ENCODE measurements around the gene SPRY2. TPM values are rescaled to one million over a fixed set of nuclear protein-coding genes. Genes with fewer than 3 reads are reported as not detected.
"Not testable (repeated sequence)": the region's sequence is repeated elsewhere in the genome, so short reads cannot be mapped to it uniquely, and the experiment has no call there.

The SPRY2 gene
- total RNA-seq, 1 donor from 2014 or later, result 34.6 TPM

DNA sequence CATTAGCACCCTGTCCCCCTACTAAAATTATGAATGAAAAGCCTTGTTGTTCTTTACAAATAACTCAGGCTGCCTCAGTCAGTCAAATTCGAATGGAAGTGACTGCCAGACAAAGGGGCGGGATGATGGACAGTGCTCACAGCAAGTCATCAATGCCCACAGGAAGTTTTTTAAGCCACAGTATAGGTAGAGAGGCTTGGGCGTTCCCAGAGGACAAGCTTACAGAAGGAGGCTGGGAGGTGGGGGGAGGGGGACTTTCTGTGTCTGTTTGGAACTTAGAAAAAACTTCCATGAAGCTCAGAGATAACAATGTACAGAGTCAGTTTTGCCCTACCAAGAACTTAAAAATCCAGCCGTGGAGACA lies 18.5 kb upstream of the SPRY2 start:
- Histone ChIP-seq H3K4me3 (no peak overlapping the region), H3K27me3 (ENCODE audit: low read depth) (no peaks in the 10 kb centered on the region), H3K4me1 (peaks cover 30% of the 10 kb centered on the region), H3K27ac (replicated peaks) (peak overlapping the region; percentile 63), H3K36me3 (no peaks in the 10 kb centered on the region), H3K9me3 (replicated peaks) (no peaks in the 10 kb centered on the region)
- TF ChIP-seq, protein P1, sequence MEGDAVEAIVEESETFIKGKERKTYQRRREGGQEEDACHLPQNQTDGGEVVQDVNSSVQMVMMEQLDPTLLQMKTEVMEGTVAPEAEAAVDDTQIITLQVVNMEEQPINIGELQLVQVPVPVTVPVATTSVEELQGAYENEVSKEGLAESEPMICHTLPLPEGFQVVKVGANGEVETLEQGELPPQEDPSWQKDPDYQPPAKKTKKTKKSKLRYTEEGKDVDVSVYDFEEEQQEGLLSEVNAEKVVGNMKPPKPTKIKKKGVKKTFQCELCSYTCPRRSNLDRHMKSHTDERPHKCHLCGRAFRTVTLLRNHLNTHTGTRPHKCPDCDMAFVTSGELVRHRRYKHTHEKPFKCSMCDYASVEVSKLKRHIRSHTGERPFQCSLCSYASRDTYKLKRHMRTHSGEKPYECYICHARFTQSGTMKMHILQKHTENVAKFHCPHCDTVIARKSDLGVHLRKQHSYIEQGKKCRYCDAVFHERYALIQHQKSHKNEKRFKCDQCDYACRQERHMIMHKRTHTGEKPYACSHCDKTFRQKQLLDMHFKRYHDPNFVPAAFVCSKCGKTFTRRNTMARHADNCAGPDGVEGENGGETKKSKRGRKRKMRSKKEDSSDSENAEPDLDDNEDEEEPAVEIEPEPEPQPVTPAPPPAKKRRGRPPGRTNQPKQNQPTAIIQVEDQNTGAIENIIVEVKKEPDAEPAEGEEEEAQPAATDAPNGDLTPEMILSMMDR (IDR thresholded peaks at IDR 0.05; ENCODE audit: borderline replicate concordance), result no peak
- no peak for DNase-seq
- intact Hi-C loops (cut with micrococcal nuclease), result no loop called here

DNA sequence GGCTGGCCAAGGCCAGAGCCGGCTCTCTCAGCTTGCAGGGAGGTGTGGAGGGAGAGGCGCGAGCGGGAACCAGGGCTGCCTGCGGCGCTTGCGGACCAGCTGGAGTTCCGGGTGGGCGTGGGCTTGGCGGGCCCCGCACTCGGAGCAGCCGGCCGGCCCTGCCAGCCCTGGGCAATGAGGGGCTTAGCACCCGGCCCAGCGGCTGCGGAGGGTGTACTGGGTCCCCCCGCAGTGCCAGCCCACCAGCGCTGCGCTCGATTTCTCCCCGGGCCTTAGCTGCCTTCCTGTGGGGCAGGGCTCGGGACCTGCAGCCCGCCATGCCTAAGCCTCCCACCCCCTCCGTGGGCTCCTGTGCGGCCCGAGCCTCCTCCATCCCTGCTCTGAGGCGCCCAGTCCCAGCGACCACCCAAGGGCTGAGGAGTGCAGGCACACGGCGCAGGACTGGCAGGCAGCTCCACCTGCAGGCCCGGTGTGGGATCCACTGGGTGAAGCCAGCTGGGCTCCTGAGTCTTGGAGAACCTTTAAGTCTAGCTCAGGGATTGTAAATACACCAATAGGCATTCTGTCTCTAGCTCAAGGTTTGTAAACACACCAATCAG lies 14.7 kb upstream of the SPRY2 start:
- H3K27me3 ChIP-seq (ENCODE audit: low read depth); DNase-seq; H3K9me3 ChIP-seq (replicated peaks); H3K27ac ChIP-seq (replicated peaks); intact Hi-C loops (cut with micrococcal nuclease); H3K4me3 ChIP-seq; H3K36me3 ChIP-seq: not testable (repeated sequence)
- peaks cover 14% of the 10 kb centered on the region for H3K4me1 ChIP-seq

DNA sequence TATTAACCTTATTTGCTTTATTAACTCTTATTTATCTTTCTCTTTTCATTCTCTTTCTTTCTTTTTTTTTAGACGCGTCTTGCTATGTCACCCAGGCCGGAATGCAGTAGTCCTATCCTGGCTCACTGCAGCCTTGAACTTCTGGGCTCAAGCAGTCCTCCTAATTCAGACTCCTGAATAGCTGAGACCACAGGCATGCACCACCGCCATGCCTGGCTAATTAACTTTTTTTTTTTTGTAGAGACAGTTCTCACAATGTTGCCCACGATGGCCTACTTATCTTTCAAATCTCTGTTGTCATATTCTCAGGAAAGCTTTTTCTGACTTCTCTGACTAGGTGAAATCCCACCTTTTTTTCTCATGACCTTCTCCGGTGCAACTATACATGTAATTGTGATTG lies 7.8 kb upstream of the SPRY2 start:
- intact Hi-C loops (cut with micrococcal nuclease), result no loop called here

DNA sequence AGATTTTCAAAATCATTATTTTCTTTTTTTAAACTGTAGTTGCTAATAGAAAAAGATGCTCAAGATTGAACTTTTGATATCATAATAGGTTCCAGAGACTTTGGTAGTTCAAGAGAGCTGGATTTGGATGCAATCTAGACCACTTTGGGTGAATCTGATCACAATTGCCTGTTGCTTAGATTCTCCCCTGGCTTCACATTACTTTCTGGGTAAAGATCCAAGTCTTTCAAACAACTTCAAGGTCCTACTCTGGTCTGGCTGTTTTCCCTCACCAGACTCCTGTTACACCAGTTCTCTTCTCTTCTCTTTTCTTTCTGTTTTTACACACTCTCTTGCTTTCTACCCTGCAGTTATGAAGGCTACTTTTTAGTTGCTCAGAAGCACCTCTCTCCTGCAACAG lies 7.4 kb upstream of the SPRY2 start:
- Histone ChIP-seq H3K27ac (replicated peaks) (no peak overlapping the region), H3K4me1 (peaks cover 25% of the 10 kb centered on the region), H3K36me3 (no peaks in the 10 kb centered on the region), H3K9me3 (replicated peaks) (peaks cover 4% of the 10 kb centered on the region), H3K27me3 (ENCODE audit: low read depth) (no peaks in the 10 kb centered on the region), H3K4me3 (no peak overlapping the region)
- intact Hi-C loops (cut with micrococcal nuclease), result no loop called here
- TF ChIP-seq, protein P1 (IDR thresholded peaks at IDR 0.05; ENCODE audit: borderline replicate concordance), result no peak
- no peak for DNase-seq

More for the DNA sequence above, 7.8 kb upstream of the SPRY2 start:
- Histone ChIP-seq H3K27me3 (ENCODE audit: low read depth) (no peaks in the 10 kb centered on the region), H3K4me1 (peaks cover 21% of the 10 kb centered on the region), H3K27ac (replicated peaks) (no peak overlapping the region), H3K36me3 (no peaks in the 10 kb centered on the region), H3K4me3 (no peak overlapping the region), H3K9me3 (replicated peaks) (peaks cover 4% of the 10 kb centered on the region)
- TF ChIP-seq, protein P1 (IDR thresholded peaks at IDR 0.05; ENCODE audit: borderline replicate concordance), result no peak
- no peak for DNase-seq

DNA sequence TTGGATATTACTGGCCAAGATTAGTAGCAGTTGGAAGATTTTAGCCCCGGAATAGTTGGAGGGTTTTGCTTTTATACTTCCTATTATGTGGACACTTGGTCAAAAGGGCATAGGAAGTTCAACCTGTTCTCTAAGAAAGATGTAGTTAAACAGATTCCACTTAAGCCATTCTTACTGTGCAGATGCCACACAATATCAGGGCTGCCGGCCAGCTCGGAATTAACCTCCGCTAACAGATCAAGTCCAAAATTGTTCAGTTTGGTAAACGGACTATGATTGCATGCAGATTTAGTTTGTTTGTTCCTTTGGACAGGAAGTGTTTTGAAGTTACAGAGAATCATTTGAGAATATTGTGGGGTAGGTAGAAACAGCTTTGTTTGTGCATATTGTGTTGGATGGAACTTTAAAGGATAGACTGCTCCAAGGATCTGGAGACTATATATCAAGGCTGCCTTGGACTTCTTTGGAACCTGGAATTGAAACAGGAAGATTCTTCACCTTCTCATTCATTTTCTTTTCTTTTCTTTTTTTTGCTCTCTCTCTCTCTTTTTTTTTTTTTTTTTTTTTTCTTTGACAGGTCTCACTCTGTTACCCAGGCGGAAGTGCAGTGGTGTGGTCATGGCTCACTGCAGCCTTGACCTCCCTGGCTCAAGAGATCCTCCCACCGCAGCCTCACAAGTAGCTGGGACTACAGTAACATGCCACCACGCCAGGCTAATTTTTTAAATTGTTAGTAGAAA lies 5.0 kb upstream of the SPRY2 start:
- intact Hi-C loops (cut with micrococcal nuclease), result no loop called here
- TF ChIP-seq, protein P1 (IDR thresholded peaks at IDR 0.05; ENCODE audit: borderline replicate concordance), result no peak
- no peaks in the 10 kb centered on the region for H3K27me3 ChIP-seq (ENCODE audit: low read depth)

DNA sequence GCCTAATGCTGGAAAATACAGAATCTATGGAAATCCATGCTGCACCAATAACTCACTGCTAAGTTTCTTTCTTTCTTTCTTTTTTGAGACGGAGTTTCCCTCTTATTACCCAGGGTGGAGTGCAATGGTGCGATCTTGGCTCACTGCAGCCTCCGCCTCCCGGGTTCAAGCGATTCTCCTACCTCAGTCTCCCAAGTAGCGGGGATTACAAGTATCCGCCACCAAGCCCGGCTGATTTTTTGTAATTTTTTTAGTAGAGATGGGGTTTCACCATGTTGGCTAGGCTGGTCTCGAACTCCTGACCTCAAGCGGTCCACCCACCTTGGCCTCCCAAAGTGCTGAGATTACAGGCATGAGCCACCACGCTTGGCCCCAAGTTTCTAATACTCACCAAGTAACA lies 3.1 kb upstream of the SPRY2 start:
- H3K9me3 ChIP-seq (replicated peaks); DNase-seq; H3K4me3 ChIP-seq; H3K27me3 ChIP-seq (ENCODE audit: low read depth); intact Hi-C loops (cut with micrococcal nuclease); H3K36me3 ChIP-seq: not testable (repeated sequence)
- H3K4me1 ChIP-seq, result peaks cover 54% of the 10 kb centered on the region
- H3K27ac ChIP-seq (replicated peaks), result peak overlapping the region; percentile 96

More for the DNA sequence above, 5.0 kb upstream of the SPRY2 start:
- Histone ChIP-seq H3K27ac (replicated peaks) (peak overlapping the region; percentile 43), H3K36me3 (no peaks in the 10 kb centered on the region), H3K9me3 (replicated peaks) (no peaks in the 10 kb centered on the region), H3K4me3 (no peak overlapping the region), H3K4me1 (peaks cover 39% of the 10 kb centered on the region)
- DNase-seq, result no peak

Measured in left ventricle myocardium inferior (tissue), 1 donor.